Epithelial cell of proximal tubule (primary cell): ENCODE measurements around the gene TNNI3K. TPM values are rescaled to one million over a fixed set of nuclear protein-coding genes. Genes with fewer than 3 reads are reported as not detected.

ENCODE experiments used
- DNase-seq: peaks from one replicate; pipeline ENCODE4 v3.0.0-alpha.2; 2011; ENCODE audit warnings: low read depth
- H3K4me3 ChIP-seq: 2 replicates; pipeline ENCODE4 v1.5.1; 2011; ENCODE audit warnings: low read depth, mild to moderate bottlenecking, low read length
- total RNA-seq: library from RNA; depleted of rRNA; stranded (reverse); fragments of >200 nt; gene quantifications from 2 replicates; pipeline ENCODE4 v1.2.3, GENCODE V29; 2015
- TF ChIP-seq, protein P1 (sequence below): conservative IDR thresholded peaks from 2 replicates; pipeline ENCODE4 v1.5.1; 2012; ENCODE audit warnings: low read depth, mild to moderate bottlenecking, low read length

Gene TNNI3K
- total RNA-seq, 1 donor from 2014 or later, result 0.69 TPM

DNA sequence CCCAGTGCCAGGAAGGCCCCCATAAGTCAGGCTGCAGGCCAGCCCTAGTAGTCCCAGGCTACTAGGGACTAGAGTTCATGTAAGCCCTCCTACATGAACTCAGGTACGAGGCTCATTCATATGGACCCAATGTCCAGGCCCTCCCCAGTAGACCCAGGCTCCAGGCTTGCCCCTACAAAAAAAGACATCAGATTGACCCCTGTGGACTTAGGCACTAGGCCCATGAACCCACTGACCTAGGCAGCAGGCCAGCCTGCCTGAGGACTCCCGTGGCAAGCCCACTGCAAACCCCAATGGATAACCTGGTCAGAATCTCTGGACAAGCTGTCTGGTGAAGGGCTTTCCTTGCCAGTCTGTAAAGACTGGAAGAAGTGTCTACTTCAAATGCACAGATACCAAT lies 51.2 kb downstream of the TNNI3K start:
- TF ChIP-seq, protein P1, sequence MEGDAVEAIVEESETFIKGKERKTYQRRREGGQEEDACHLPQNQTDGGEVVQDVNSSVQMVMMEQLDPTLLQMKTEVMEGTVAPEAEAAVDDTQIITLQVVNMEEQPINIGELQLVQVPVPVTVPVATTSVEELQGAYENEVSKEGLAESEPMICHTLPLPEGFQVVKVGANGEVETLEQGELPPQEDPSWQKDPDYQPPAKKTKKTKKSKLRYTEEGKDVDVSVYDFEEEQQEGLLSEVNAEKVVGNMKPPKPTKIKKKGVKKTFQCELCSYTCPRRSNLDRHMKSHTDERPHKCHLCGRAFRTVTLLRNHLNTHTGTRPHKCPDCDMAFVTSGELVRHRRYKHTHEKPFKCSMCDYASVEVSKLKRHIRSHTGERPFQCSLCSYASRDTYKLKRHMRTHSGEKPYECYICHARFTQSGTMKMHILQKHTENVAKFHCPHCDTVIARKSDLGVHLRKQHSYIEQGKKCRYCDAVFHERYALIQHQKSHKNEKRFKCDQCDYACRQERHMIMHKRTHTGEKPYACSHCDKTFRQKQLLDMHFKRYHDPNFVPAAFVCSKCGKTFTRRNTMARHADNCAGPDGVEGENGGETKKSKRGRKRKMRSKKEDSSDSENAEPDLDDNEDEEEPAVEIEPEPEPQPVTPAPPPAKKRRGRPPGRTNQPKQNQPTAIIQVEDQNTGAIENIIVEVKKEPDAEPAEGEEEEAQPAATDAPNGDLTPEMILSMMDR, result no peak
- DNase-seq, result no peak
- H3K4me3 ChIP-seq, result no peak overlapping the region

DNA sequence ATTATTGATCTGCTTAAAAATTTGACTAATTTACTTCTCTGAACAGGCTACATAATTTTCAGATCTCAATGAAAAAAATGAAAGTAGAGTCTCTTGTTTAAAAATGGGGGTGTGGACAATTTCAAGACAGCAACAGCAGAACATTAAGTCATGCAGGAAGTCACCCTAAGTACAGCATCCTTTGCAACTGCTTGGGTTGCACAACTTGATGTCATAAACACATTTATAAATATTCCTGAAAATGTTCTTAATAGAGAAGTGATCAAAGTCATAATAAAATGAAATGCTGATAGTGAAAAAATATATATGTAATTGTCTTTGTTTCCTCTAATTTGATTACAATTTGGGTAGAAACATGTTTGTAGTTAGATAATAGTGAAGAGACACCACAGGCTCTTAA lies 79.3 kb downstream of the TNNI3K start:
- TF ChIP-seq, protein P1, result no peak
- no peak overlapping the region for H3K4me3 ChIP-seq
- no peak for DNase-seq

DNA sequence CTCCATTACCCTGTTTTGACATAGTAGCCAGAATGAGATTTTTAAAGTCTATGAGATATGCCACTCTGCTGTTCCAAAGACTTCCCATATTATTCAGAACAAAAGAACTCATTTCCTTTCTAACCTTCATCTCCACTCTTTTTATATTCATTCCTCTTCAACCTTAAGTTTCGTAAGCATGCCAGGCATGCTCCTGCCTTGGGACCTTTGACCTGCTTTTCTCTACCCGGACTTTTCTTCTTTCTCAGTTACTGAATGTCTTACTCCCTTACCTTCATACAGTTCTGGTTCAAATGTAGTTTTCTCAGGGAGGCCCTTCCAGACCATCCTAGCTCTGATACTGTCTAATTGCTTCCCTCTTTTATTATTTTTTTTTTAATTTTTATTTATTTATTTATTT lies 81.1 kb downstream of the TNNI3K start:
- TF ChIP-seq, protein P1, result no peak
- no peak overlapping the region for H3K4me3 ChIP-seq
- DNase-seq, result no peak

DNA sequence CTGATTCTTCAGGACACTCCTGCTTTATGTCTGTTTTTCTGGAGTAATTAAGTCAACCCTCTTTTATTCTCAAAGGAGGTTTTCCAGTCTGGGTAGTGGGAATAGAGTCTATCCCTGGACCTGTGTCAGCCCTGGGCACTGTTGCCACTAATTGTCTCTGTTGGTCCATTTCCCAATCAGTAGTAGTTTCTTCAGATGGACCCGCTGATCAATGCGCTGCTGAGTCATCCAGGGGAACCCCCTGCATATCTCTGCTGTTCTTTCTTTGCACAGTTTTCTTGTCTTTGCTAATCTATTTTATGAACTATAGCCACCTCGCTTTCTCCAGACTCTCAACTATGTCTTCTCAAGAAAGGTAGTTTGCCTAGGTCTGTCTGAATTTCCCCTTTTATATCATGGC lies 82.5 kb downstream of the TNNI3K start:
- no peak overlapping the region for H3K4me3 ChIP-seq
- TF ChIP-seq, protein P1, result no peak
- DNase-seq, result no peak

DNA sequence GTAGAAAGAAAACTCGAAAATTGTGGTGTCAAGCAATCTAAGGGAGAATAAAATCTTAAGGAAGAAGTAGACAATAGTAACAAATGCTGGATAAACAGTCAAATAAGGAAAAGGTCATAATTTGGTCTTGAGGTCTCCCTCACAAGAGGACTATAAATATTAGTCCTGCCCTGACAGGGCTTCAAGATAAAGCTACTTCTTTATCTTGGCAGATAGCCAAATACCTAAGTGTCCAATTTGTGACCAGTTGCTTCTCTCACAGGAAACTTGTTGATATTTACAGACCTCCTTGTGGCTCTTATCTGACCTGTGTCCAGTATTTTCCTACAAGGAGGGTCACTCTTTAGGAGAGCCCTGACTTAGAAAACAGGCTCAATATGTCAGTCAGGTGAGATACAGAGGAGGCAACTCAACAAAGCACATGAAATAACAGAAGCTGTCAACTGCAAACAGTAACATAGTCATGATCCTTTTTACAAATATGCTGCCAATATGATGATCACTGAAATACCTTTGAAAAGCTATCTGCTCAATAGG lies 88.8 kb downstream of the TNNI3K start:
- no peak for DNase-seq
- TF ChIP-seq, protein P1, result no peak
- no peak overlapping the region for H3K4me3 ChIP-seq

DNA sequence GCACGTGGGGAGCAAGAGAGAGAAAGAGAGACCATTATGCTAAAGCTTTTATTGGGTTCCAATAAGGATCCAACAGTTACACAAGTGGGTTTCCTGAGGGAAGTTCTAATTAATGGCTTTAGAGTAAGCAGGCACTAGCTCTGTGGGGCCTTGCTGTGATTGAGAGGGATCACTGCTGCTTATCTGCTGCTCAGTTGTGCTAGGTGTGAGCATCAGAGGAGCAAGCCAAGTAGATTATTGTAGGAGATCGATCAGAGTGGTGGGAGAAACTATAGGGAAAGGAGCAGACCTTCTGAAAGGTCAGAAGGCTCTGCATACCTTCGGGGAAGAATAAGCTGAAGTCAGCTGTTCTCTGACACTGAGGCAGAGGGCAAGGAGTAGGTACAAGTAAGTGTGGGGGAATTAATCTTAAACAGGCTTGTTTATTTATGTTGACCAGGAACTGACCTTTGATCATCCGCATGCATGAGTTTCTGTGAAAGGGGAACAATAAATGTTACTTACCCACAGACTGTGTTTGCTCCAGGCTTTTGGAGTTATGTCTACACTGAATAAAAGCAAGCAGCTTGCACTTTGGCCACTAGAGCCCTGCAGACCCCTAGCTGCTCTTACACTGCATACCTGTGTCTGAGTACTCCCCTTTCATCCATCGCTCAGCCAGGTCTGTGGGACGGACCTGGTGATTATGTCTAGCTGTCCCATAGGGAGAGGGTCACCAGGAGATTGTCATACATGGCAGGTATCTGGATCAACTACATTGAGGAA lies 89.7 kb downstream of the TNNI3K start:
- TF ChIP-seq, protein P1, result no peak
- H3K4me3 ChIP-seq, result no peak overlapping the region
- DNase-seq, result no peak

DNA sequence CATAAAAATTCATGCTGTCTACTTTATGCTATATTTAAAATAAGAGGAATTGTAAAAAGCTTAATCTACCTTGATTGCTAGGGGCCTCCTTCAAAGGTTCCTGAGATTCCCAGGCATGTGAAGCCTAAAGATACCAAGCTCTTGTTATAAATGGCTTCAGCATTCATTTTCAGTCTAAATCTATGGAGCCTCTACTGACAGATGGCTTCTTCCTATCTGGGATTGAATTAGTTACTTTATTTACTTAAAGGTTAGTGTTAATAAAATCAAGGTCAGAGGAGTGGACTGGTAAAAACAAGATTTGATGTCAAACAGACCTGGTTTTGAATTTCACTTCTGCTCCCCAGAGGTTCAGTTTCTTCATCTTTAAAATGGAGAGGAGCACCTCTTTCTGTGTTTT lies 93.7 kb downstream of the TNNI3K start:
- TF ChIP-seq, protein P1, result no peak
- no peak overlapping the region for H3K4me3 ChIP-seq
- no peak for DNase-seq
